Endodermal cell (in vitro differentiated cells): ENCODE measurements around the gene TTR. TPM values are rescaled to one million over a fixed set of nuclear protein-coding genes. Genes with fewer than 3 reads are reported as not detected.

Experiments used
- DNase-seq: peaks from one replicate; pipeline ENCODE4 v3.0.0-alpha.2; 2017
- H3K27ac ChIP-seq: 2 replicates; pipeline ENCODE4 v1.5.1; 2013; ENCODE audit warnings: mild to moderate bottlenecking, low read depth, low read length, moderate library complexity
- H3K27me3 ChIP-seq: 2 replicates; pipeline ENCODE4 v1.6.1; 2013; ENCODE audit warnings: mild to moderate bottlenecking, low read length, moderate library complexity; ENCODE audit not compliant: insufficient read depth, control insufficient read depth, poor library complexity, severe bottlenecking
- H3K36me3 ChIP-seq: 2 replicates; pipeline ENCODE4 v1.7.0; 2013; ENCODE audit warnings: mild to moderate bottlenecking, low read length, moderate library complexity; ENCODE audit not compliant: control insufficient read depth, insufficient read depth
- H3K4me1 ChIP-seq: one replicate; pipeline ENCODE4 v1.7.0; 2013; ENCODE audit warnings: low read length; ENCODE audit not compliant: control insufficient read depth, insufficient read depth
- H3K4me3 ChIP-seq: 2 replicates; pipeline ENCODE4 v1.5.1; 2013; ENCODE audit warnings: mild to moderate bottlenecking, low read length, moderate library complexity
- H3K9ac ChIP-seq: 2 replicates; pipeline ENCODE4 v1.6.1; 2013; ENCODE audit warnings: mild to moderate bottlenecking, low read length, moderate library complexity; ENCODE audit not compliant: poor library complexity, severe bottlenecking; ENCODE audit errors: extremely low read depth
- H3K9me3 ChIP-seq: 2 replicates; pipeline ENCODE4 v1.6.1; 2013; ENCODE audit warnings: mild to moderate bottlenecking, low read length, moderate library complexity; ENCODE audit not compliant: control insufficient read depth
- H3K27ac Mint-ChIP-seq: 2 replicates; pipeline ENCODE4 v1.8.0; 2020; ENCODE audit warnings: mixed read lengths
- H3K27me3 Mint-ChIP-seq: 2 replicates; pipeline ENCODE4 v1.8.0; 2021; ENCODE audit warnings: mild to moderate bottlenecking, mixed read lengths; ENCODE audit not compliant: insufficient read depth
- H3K36me3 Mint-ChIP-seq: 2 replicates; pipeline ENCODE4 v1.8.0; 2020; ENCODE audit warnings: low read depth, mixed read lengths
- H3K4me1 Mint-ChIP-seq: 2 replicates; pipeline ENCODE4 v1.8.0; 2020; ENCODE audit warnings: mixed read lengths
- H3K4me3 Mint-ChIP-seq: 2 replicates; pipeline ENCODE4 v1.8.0; 2020; ENCODE audit warnings: mild to moderate bottlenecking, moderate library complexity, mixed read lengths
- H3K9me3 Mint-ChIP-seq: 2 replicates; pipeline ENCODE4 v1.8.0; 2020; ENCODE audit warnings: mild to moderate bottlenecking, mixed read lengths
- WGBS, 2 experiments: methylation state at CpG; one replicate each; pipeline versions ENCODE4 v1.1.5 to v1.1.7; 2013; ENCODE audit warnings: missing lambda C conversion rate in 2 of 2, mixed read lengths in 1 of 2; ENCODE audit not compliant: insufficient coverage in 1 of 2, insufficient read length in 1 of 2; 5-methylcytosine and 5-hydroxymethylcytosine counted together
- total RNA-seq, 2 donors: library from RNA; stranded (reverse); fragmentation: NEBNext Ultra II Directional in 1 of 2; extraction: Animal tissue kit (Norgen Biotek cat#: 25700) in 1 of 2; gene quantifications; 2 replicates in 1 of 2; 3 replicates in 1 of 2; pipeline ENCODE4 v1.2.1, GENCODE V29; 2021
- TF ChIP-seq, protein P1 (sequence below): fragments of 200-600 bp; sonication (generic); conservative IDR thresholded peaks from 2 replicates; pipeline ENCODE4 v1.5.0; 2021; ENCODE audit warnings: antibody characterized with exemption, mild to moderate bottlenecking

TTR gene
- total RNA-seq, 2 donors from 2014 or later = not detected

GRCh38 chr18:31633392-31634330 is 42.0 kb downstream of the TTR start:
- H3K9me3 Mint-ChIP-seq = peaks cover 4% of the 10 kb centered on the region
- Histone ChIP-seq H3K4me1 (no peaks in the 10 kb centered on the region), H3K27me3 (no peaks in the 10 kb centered on the region), H3K27ac (no peak overlapping the region), H3K9me3 (peaks cover 7% of the 10 kb centered on the region), H3K9ac (no peak overlapping the region), H3K36me3 (peaks cover 10% of the 10 kb centered on the region), H3K4me3 (no peak overlapping the region)
- 86 to 89% methylated on average over 7 to 10 of the region's 10 CpGs for WGBS, 2 experiments
- no peaks in the 10 kb centered on the region for H3K27me3 Mint-ChIP-seq
- H3K4me3 Mint-ChIP-seq = no peak overlapping the region
- peaks cover 3% of the 10 kb centered on the region for H3K4me1 Mint-ChIP-seq
- H3K36me3 Mint-ChIP-seq = peaks cover 50% of the 10 kb centered on the region
- DNase-seq = no peak
- TF ChIP-seq, protein P1, sequence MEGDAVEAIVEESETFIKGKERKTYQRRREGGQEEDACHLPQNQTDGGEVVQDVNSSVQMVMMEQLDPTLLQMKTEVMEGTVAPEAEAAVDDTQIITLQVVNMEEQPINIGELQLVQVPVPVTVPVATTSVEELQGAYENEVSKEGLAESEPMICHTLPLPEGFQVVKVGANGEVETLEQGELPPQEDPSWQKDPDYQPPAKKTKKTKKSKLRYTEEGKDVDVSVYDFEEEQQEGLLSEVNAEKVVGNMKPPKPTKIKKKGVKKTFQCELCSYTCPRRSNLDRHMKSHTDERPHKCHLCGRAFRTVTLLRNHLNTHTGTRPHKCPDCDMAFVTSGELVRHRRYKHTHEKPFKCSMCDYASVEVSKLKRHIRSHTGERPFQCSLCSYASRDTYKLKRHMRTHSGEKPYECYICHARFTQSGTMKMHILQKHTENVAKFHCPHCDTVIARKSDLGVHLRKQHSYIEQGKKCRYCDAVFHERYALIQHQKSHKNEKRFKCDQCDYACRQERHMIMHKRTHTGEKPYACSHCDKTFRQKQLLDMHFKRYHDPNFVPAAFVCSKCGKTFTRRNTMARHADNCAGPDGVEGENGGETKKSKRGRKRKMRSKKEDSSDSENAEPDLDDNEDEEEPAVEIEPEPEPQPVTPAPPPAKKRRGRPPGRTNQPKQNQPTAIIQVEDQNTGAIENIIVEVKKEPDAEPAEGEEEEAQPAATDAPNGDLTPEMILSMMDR = no peak
- peak overlapping the region; percentile 35 for H3K27ac Mint-ChIP-seq

- TF ChIP-seq, protein P1 = no peak
- H3K9ac ChIP-seq = no peak overlapping the region
- 93 to 100% methylated on average over 2 to 3 of the region's 3 CpGs for WGBS, 2 experiments
- Mint-ChIP-seq H3K4me3 (no peak overlapping the region), H3K4me1 (peaks cover 3% of the 10 kb centered on the region), H3K36me3 (peaks cover 52% of the 10 kb centered on the region), H3K27me3 (no peaks in the 10 kb centered on the region), H3K9me3 (peaks cover 5% of the 10 kb centered on the region), H3K27ac (no peak overlapping the region)
- peaks cover 13% of the 10 kb centered on the region for H3K36me3 ChIP-seq
- H3K27me3 ChIP-seq = no peaks in the 10 kb centered on the region
- no peak for DNase-seq
- H3K9me3 ChIP-seq = peaks cover 7% of the 10 kb centered on the region
- no peak overlapping the region for H3K4me3 ChIP-seq
- no peaks in the 10 kb centered on the region for H3K4me1 ChIP-seq
- no peak overlapping the region for H3K27ac ChIP-seq
These were observed 42.6 kb downstream of the TTR start for GRCh38 chr18:31634331-31634713.

DNA sequence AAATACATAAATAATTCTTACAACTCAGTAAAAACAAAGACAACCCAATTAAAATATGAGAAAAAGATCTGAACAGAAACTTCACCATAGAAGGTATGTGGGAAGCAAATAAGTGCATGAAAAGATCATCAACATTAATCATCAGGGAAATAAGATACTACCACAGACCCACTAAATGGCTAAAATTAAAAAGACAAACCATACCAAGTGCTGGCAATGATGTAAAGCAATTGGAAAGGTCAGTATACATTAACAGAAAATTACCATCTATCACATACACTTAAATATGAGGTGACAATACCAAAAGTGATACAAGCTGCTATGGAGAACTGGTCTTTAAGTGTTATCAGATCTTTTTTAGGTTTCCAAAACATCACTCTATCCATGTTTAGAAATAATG is 44.7 kb downstream of the TTR start:
- Histone ChIP-seq H3K9me3 (peaks cover 7% of the 10 kb centered on the region), H3K4me1 (no peaks in the 10 kb centered on the region), H3K36me3 (peaks cover 13% of the 10 kb centered on the region), H3K4me3 (no peak overlapping the region), H3K27me3 (no peaks in the 10 kb centered on the region), H3K27ac (no peak overlapping the region), H3K9ac (no peak overlapping the region)
- no peaks in the 10 kb centered on the region for H3K27me3 Mint-ChIP-seq
- TF ChIP-seq, protein P1 = no peak
- DNase-seq = no peak
- peaks cover 3% of the 10 kb centered on the region for H3K4me1 Mint-ChIP-seq
- peaks cover 45% of the 10 kb centered on the region for H3K36me3 Mint-ChIP-seq
- H3K9me3 Mint-ChIP-seq = peaks cover 5% of the 10 kb centered on the region
- H3K4me3 Mint-ChIP-seq = no peak overlapping the region
- H3K27ac Mint-ChIP-seq = no peak overlapping the region
